IPS-18a (cell line): Measurements from ENCODE around the gene PRKCQ.

Experiments used
- H3K27ac ChIP-seq: one replicate; pipeline ENCODE4 v1.5.1; 2013; ENCODE audit warnings: low read length
- H3K27me3 ChIP-seq: one replicate; pipeline ENCODE4 v1.6.1; 2013; ENCODE audit warnings: mild to moderate bottlenecking, low read length; ENCODE audit not compliant: control insufficient read depth, insufficient read depth
- H3K36me3 ChIP-seq: one replicate; pipeline ENCODE4 v1.6.1; 2013; ENCODE audit warnings: low read depth, low read length; ENCODE audit not compliant: control insufficient read depth
- H3K4me1 ChIP-seq: one replicate; pipeline ENCODE4 v1.6.1; 2013; ENCODE audit warnings: low read depth, low read length; ENCODE audit not compliant: control insufficient read depth
- H3K4me3 ChIP-seq: one replicate; pipeline ENCODE4 v1.5.1; 2013; ENCODE audit warnings: low read length
- H3K9ac ChIP-seq: one replicate; pipeline ENCODE4 v1.6.1; 2013; ENCODE audit warnings: mild to moderate bottlenecking, low read length, moderate library complexity
- H3K9me3 ChIP-seq: one replicate; pipeline ENCODE4 v1.6.1; 2013; ENCODE audit warnings: low read depth, low read length; ENCODE audit not compliant: control insufficient read depth

Gene PRKCQ

DNA sequence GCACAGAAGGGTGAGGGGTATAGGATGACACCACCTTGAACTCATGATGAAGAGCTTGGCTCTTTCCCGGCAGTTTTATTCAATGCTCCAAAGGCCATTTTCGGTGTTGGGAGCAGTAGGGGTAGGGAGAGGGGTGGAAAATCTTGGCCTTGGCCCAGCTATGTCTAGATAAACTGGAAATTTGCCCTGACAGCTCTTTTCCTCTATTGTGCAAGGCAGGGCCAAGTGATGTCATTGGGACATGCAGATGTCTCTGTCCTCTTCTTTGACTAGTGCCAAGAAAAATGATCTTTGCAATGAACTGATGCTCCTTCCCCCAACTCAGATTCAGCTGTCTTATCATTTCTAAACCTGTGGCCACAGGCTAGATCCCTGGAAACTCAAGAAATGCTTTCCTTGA, 27.7 kb upstream of the PRKCQ start:
- Histone ChIP-seq H3K4me1 (peaks cover 6% of the 10 kb centered on the region), H3K9ac (no peak overlapping the region), H3K36me3 (no peaks in the 10 kb centered on the region), H3K4me3 (no peak overlapping the region), H3K9me3 (no peaks in the 10 kb centered on the region), H3K27ac (no peak overlapping the region), H3K27me3 (no peaks in the 10 kb centered on the region)

DNA sequence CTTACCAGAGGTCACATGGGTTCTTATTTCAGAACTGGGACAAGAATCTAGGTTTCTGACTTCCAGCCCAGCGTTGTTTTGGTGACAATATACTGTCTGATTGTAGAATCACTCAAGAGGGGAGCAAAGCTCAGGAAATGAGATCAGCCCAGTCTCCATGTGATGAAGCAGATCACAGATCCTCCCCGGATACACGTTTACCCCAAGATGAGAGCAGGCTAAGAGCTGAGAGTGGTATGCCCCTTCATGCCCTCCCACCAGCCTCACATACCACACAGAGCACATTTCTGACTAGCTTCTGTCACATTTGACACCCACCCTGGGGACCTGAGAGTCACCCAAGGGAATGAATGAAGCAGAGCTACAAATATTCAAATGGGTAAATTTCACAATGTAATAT, 27.1 kb upstream of the PRKCQ start:
- Histone ChIP-seq H3K36me3 (no peaks in the 10 kb centered on the region), H3K27me3 (no peaks in the 10 kb centered on the region)

DNA sequence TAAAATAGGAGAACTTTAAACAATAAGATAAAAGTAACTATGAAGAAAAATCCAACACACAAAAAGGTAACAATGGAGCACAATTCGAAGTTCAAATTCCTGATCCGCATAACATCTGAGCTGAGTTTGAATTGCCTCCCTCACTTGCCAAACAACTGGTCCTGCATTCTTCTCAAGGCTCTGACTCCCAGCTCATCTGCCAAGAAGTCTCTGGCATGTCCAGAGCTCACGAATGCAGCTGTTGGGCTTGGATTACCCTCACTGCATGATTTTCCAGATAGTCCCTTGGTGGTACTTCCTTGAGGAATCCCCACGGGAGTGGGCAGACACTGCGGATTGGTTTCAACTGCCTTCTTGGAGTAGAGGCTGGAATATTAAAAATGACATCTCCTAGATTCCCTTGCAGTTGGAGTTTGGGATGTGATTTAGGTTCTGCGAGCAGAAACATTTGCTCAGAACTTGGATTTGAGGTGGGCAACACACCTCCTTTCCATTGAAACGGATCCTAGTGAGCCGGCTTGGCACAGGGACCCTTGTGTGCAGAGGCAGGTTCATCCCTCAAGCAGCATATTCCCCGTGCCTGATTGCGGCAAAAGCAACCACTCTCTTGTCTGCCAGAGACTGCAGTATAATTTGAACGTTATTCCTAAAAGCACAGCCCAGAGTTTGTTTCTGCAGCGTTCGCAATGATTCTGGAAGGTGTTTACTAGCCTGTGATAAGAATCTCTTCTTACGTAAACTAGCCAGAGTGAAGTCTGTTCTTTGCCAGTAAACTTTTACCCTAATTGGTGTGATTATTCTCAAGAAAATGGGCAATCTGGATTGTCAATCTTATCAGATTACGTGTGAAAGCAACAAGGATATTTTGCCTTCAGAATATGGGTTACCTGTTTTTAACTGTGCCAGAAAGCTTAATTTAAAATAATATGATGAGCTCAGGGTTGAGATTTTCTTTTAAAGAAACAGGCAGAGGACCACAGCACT, 23.4 kb upstream of the PRKCQ start:
- H3K4me3 ChIP-seq: no peak overlapping the region
- no peaks in the 10 kb centered on the region for H3K36me3 ChIP-seq
- no peak overlapping the region for H3K9ac ChIP-seq
- H3K9me3 ChIP-seq: no peaks in the 10 kb centered on the region
- H3K27me3 ChIP-seq: no peaks in the 10 kb centered on the region
- H3K4me1 ChIP-seq: peaks cover 9% of the 10 kb centered on the region
- H3K27ac ChIP-seq: no peak overlapping the region

More for the DNA sequence above, 27.1 kb upstream of the PRKCQ start:
- no peak overlapping the region for H3K9ac ChIP-seq
- H3K4me3 ChIP-seq: no peak overlapping the region
- no peaks in the 10 kb centered on the region for H3K9me3 ChIP-seq
- peaks cover 9% of the 10 kb centered on the region for H3K4me1 ChIP-seq
- H3K27ac ChIP-seq: no peak overlapping the region

DNA sequence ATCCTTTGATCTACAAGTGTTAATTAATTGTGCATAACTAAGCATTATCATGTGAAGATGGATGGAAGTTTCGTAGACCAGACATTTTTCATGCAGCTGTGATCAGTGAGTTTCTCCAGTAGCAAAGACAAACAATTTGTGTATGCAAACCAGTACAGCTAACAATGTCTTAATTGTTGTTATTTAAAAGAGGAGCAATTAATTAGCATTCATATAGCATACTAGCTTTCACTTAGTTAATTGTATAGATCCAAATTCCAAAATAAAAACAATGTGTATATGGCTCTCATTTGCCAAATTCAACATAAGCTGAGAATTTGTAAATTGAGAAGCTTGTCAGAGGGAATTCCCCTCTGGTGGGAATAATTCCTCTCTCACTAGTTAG, 22.6 kb upstream of the PRKCQ start:
- no peaks in the 10 kb centered on the region for H3K27me3 ChIP-seq
- H3K4me1 ChIP-seq: peaks cover 9% of the 10 kb centered on the region
- no peak overlapping the region for H3K27ac ChIP-seq
- H3K9ac ChIP-seq: no peak overlapping the region
- no peaks in the 10 kb centered on the region for H3K36me3 ChIP-seq
- no peak overlapping the region for H3K4me3 ChIP-seq
- H3K9me3 ChIP-seq: no peaks in the 10 kb centered on the region

DNA sequence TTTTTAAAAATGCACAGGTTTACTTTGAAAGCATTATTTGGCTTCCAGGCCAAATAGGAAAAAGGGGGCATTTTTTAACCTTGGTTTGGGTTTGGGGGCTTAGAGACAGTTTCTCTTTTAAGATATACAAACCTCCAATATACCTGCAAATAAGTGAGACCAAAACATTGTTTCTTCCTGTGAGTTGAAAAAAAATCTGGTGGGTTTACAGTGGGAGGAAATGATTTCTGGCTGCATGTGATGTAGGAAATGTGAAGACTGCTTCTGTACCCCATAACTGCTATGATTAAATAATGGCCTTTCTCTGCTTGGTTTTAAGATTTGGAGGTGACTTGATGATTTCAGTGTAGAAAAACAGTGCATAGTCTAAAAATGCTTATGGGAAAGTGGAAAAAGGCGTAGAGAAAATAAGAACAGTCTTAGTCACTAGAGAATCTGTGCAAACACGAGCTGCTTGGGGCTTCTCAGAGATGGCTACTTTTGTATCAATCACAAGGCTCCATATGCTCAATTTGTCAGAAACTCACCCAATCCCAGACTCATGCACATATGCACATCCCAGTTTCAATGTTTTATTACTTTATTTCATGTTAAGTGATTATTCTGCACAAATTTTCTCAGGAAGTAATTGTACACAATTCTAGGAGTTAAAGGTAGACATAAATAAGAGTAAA, 22.1 kb upstream of the PRKCQ start:
- H3K4me1 ChIP-seq: peaks cover 9% of the 10 kb centered on the region
- H3K27me3 ChIP-seq: no peaks in the 10 kb centered on the region
- H3K4me3 ChIP-seq: no peak overlapping the region
- no peaks in the 10 kb centered on the region for H3K9me3 ChIP-seq
- no peak overlapping the region for H3K9ac ChIP-seq
- H3K36me3 ChIP-seq: no peaks in the 10 kb centered on the region
- H3K27ac ChIP-seq: no peak overlapping the region

DNA sequence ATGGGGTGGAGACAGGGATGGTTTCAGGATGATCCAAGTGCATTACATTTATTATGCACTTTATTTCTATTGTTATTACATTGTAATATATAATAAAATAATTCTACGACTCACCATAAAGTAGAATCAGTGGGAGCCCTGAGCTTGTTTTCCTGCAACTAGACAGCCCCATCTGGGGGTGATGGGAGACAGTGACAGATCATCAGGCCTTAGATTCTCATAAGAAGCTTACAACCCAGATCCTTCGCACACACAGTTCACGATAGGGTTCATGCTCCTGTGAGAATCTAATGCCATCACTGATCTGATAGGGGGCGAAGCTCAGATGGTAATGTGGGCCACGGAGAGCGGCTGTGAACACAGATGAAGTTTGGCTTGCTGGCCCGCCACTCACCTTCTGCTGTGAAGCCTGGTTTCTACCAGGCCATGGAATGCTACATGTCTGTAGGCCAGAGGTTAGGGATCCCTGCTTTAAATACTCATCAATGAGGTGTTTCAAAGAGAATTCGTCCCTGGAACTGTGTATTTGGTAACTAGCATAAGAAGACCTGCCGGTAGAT, 21.2 kb upstream of the PRKCQ start:
- no peak overlapping the region for H3K4me3 ChIP-seq
- no peaks in the 10 kb centered on the region for H3K27me3 ChIP-seq
- H3K9ac ChIP-seq: no peak overlapping the region
- H3K9me3 ChIP-seq: no peaks in the 10 kb centered on the region
- no peak overlapping the region for H3K27ac ChIP-seq
- H3K36me3 ChIP-seq: no peaks in the 10 kb centered on the region
- H3K4me1 ChIP-seq: peaks cover 9% of the 10 kb centered on the region

DNA sequence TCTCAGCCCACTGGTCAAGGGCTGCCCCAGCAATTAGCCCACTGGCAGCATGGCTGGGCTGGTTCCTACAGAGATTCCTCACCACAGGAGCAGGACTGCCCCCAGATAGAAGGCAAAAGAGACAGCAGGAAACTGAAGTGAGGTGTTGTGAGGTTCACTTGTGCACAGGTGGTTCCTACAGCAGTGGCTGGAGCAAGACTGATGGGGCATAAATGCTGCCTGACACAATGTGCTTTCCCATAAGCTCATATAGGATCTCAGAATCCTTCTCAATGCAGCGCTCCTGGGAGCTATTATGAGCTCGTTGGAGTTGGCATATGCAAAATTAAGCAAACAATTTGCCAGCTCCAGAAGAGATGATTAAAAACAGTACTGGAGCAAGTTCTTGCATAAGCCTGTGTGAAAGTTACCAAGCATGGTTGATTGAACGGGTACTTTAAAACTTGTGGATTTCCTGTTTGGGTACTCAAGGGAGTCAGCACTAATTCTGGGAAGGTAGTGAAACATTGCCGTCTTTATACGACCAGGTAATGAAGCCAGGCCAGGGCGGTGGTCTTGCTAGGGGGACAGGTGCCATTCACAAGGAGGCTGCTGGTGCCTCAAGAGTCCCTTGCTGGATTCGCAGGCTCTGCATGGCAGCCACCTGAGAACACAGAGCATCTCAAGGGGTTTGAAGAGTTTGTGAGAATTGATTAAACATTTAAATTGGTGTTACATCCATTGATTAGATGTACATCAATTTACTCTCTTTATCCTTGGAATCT, 20.3 kb upstream of the PRKCQ start:
- peaks cover 9% of the 10 kb centered on the region for H3K4me1 ChIP-seq
- no peak overlapping the region for H3K9ac ChIP-seq
- H3K36me3 ChIP-seq: no peaks in the 10 kb centered on the region
- no peaks in the 10 kb centered on the region for H3K27me3 ChIP-seq
- no peak overlapping the region for H3K27ac ChIP-seq
- no peak overlapping the region for H3K4me3 ChIP-seq
- no peaks in the 10 kb centered on the region for H3K9me3 ChIP-seq

DNA sequence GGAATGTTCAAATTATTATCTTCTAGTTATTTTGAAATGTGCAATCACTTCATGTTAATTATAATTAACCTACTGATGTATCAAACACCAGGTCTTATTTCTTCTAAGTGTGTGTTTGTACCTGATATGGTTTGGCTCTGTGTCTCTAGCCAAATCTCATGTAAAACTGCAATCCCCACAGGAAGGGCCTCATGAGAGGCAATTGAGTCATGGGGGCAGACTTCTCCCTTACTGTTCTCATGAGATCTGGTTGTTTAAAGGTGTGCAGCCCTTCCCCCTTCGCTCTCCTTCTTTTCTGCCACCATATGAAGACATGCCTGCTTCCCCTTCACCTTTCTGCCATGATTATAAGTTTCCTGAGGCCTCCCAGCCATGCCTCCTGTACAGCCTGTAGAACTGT, 18.6 kb upstream of the PRKCQ start:
- Histone ChIP-seq H3K36me3 (no peaks in the 10 kb centered on the region), H3K4me1 (peaks cover 9% of the 10 kb centered on the region), H3K9ac (no peak overlapping the region), H3K4me3 (no peak overlapping the region), H3K27ac (no peak overlapping the region), H3K9me3 (no peaks in the 10 kb centered on the region), H3K27me3 (no peaks in the 10 kb centered on the region)

DNA sequence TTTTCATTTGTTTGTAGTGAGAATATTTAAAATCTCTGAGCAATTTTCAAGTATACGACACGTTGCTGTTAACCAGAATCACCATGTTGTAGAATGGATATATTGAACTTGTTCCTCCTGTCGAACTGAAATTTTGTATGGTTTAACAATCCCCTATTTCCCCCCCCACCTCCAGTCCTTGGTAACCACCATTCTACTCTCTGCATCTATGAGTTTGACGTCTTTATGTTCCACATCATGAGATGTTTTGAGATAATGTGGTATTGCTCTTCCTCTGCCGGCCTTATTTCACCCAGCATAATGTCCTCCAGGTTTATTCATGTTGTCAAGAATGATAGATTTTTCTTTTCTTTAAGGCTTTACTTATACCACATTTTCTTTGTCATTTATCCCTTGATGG, 17.4 kb upstream of the PRKCQ start:
- no peak overlapping the region for H3K4me3 ChIP-seq
- H3K27ac ChIP-seq: no peak overlapping the region
- H3K9ac ChIP-seq: no peak overlapping the region
- H3K36me3 ChIP-seq: no peaks in the 10 kb centered on the region
- H3K4me1 ChIP-seq: peaks cover under 1% of the 10 kb centered on the region
- H3K27me3 ChIP-seq: no peaks in the 10 kb centered on the region
- no peaks in the 10 kb centered on the region for H3K9me3 ChIP-seq

DNA sequence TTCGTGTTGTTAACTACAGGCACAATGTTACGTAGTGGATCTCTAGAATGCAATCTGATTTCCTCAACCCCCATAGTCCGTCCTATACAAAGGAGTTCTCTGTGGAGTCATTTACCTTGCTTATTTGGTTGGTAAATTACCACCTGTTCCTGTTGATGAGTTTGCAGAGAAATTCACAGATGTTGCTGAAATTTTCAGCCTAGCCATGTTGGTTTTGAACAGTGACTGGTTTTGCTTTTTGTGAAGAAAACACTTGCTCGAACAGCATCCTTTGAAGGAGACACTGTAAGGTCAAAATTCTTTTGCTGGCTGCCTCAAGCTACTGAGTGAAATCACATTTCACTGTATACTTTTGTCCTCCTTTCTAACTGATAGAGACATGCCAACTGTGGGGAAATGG, 15.4 kb upstream of the PRKCQ start:
- no peak overlapping the region for H3K4me3 ChIP-seq
- no peaks in the 10 kb centered on the region for H3K27me3 ChIP-seq
- H3K9me3 ChIP-seq: no peaks in the 10 kb centered on the region
- no peaks in the 10 kb centered on the region for H3K4me1 ChIP-seq
- no peak overlapping the region for H3K9ac ChIP-seq
- H3K27ac ChIP-seq: no peak overlapping the region
- no peaks in the 10 kb centered on the region for H3K36me3 ChIP-seq

DNA sequence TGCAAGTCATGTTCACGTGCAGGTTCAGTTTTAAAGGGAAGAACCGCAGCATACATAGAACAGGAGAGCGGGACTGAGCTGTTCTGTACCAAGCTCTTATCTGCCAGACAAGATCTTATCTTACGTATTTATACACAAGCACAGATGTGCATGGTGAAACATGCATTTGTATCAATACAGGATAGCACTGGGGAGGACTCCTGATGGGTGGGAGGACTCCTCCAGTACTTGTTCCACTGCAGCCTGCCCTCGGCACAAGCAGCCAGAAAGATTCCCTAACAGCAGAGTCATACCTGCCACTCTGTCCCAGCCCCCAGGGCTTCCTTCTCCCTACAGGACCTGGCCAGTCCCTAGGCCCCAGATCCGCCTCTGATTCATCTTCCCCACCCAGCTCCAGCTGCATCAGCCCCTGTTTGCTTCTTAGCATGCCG, 13.2 kb upstream of the PRKCQ start:
- no peaks in the 10 kb centered on the region for H3K4me1 ChIP-seq
- no peak overlapping the region for H3K9ac ChIP-seq
- H3K36me3 ChIP-seq: no peaks in the 10 kb centered on the region
- H3K4me3 ChIP-seq: no peak overlapping the region
- no peak overlapping the region for H3K27ac ChIP-seq
- H3K9me3 ChIP-seq: no peaks in the 10 kb centered on the region
- no peaks in the 10 kb centered on the region for H3K27me3 ChIP-seq
